Fibroblast of skin of abdomen (primary cell): ENCODE data around the gene TRPV4.

ENCODE experiments used
- DNase-seq: peaks from one replicate; pipeline ENCODE4 v3.0.0-alpha.2; 2013

The TRPV4 gene

DNA sequence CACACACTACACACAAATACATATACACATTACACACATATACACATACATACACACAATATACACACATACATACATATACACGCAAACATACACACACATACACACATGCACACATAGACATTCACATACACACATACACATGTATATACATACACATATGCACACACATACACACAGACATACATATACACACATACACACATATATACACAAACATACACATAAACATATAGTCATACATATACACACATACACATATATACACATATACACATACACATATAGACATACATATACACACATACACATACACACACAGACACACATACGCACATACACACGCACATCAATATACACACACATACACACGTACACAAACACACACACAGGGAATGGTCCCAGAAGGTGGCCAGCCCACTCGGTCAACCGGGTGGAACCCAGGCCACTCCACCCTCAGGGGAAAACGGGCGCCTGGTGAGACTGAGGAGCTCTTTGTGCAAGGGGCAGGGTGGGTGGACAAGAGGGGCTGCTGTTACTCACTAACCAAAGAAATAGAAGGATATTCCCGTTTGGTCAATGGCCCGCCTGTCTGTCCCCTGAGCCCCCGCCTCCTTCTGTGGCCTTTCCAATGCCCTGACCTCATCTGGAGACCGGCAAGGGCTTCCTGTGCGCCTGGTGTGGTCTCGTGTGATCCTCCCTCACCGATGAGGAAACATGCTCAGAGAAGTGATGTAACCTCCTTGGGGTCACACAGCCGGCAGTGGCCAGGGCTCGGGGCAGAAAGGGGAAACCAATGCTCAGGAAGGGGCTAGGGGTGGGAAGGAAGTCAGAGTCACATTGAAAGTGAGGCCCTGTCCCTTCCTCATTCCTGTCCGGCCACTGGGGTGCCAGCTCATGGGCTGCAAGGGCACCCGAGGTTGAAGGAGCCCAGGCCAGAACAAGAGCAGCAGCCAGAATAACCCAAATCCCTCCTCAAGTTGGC is 5.3 kb downstream of the TRPV4 start:
- no peak for DNase-seq

DNA sequence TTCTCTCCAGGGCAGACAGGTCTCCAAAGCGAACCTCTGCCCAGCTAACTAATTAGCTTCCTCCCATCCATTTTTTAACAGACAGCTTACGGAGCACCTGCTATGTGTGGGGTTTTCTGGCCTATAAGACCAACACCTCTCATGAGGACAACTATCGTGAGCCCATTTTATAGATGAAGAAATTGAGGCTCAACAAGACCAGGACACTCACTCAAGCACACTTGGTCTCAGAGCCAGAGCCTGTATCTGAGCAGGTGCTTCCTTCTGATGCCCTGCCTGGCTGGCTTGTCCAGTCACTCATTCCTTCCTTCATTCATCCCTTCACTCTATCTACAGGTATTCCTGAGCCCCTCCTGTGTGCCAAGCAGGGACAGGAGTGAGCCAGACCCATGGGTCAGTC is 6.1 kb downstream of the TRPV4 start:
- DNase-seq: no peak

DNA sequence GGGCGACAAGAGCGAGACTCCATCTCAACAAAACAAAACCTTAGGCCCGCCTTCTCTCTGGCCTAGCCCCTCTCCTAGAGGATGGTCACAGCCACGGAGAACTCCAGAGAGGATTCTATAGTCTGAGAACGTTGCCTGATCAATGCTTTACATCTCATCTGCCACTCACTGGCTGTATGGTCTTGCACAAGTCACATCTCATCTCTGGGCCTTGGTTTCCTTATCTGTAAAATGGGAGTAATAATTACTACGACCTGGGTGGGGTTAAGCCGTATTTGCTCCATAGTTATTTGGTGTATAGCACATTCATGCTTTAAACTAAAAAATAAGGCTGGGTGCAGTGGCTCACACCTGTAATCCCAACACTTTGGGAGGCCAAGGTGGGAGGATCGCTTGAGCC is 8.5 kb downstream of the TRPV4 start:
- DNase-seq: no peak

- no peak for DNase-seq
Measured at GRCh38 chr12:109822951-109823411, 10.2 kb downstream of the TRPV4 start.

DNA sequence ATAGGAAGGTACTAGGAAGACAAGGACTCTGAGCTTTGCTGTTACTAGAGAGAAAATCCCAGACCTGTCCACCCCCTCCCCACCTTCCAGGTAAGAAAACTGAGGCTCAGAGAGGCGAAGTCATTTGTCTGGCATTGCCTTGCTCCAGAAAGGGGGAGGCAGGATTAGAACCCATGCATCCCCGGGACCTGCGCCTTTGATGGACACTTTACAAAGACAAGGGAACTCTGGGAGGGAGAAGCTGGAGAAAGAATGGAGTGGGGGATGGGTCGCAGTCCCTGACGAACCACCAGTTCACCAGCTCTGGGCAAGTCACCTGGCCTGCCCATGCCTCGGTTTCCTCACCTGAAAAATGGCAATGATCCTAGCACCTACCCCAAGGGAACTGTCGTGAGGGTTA is 10.8 kb downstream of the TRPV4 start:
- DNase-seq: no peak

GRCh38 chr12:109821968-109822367 is 11.2 kb downstream of the TRPV4 start:
- DNase-seq: no peak

- no peak for DNase-seq
Measured at GRCh38 chr12:109820816-109821381, 12.3 kb downstream of the TRPV4 start.

- peak; percentile 31 for DNase-seq
Measured at GRCh38 chr12:109818905-109819500, 14.2 kb downstream of the TRPV4 start.

DNA sequence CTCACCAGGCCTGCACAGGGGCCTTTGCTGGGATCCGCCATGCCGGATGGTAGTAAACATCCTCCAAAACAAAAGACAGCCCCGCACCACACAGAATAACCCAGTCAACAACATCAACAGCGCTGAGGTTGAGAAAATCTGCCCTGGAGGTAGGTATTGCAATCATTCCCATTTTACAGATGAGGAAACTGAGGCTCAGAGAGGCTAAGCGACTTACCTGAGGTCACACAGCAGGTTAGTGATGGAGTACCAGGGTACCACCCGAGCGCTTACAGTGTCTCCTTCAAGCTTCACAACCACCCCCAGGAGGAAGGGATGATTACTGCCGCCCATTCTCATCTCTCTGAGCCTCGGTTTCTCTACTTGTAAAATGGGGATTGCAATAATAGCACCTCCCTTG is 14.9 kb downstream of the TRPV4 start:
- DNase-seq: no peak

DNA sequence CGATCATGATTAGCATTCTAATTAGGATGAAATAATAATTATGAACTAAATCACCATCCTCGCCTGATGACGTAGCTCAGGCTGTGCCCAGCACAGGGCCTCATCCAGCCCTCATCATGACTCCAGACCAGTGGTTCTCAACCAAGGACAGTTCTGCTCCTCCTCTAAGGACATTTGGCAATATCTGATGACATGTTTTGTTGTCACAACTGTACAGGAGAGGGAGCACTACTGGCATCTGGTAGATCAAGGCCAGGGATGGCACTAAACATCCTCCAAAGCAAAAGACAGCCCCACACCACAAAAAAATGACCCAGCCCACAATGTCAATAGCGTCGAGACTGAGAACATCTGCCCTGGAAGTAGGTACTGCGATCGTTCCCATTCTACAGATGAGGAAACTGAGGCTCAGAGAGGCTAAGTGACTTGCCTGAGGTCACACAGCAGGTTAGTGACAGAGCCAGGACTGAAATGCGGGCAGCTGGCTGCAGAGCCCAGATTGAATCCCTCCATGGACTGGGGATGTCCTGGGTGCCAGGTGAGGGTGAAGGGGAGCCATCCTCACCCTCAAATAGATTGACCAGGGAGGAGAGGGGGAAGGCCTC is 15.5 kb downstream of the TRPV4 start:
- no peak for DNase-seq

- DNase-seq: no peak
Measured at GRCh38 chr12:109816870-109817269, 16.3 kb downstream of the TRPV4 start.

DNA sequence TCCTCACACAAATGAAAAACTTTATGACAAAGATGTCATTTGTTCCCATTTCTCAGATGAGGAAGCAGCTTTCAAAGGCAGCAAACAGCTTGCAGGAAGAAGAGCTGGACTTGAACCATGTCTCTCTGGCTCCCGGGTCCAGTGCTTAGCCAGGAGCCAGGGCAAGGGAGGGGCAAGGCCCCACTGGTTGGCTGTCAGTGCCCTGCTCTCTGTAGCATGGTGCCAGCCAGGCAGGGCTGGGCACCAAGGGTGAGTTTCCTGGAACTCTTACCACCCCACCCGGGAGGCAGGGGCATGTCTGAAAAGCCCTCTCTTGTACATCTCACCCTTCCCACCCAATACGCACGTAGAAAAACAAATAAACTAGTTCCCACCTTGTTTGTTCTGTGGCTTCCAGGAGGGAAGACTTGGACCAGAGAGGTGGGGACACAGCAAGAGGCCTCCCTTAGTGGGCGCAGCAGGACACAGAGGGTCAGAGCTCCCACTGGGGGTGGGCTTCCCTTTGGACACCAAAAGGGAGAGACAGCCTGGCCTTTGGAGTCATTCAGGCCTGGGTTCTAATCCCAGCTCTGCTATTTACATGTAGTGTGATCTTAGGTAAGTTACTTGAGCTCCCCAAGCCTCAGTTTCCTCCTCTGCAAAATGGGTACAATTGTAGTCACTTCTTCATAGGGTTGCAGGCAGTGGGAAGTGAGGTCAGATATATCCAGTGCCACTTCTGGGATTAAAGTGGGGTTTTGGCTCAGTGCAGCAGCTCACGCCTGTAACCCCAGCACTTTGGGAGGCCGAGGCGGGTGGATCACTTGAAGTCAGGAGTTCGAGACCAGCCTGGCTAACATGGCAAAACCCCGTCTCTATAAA is 17.2 kb downstream of the TRPV4 start:
- no peak for DNase-seq

GRCh38 chr12:109815225-109815624 is 18.0 kb downstream of the TRPV4 start:
- DNase-seq: no peak

DNA sequence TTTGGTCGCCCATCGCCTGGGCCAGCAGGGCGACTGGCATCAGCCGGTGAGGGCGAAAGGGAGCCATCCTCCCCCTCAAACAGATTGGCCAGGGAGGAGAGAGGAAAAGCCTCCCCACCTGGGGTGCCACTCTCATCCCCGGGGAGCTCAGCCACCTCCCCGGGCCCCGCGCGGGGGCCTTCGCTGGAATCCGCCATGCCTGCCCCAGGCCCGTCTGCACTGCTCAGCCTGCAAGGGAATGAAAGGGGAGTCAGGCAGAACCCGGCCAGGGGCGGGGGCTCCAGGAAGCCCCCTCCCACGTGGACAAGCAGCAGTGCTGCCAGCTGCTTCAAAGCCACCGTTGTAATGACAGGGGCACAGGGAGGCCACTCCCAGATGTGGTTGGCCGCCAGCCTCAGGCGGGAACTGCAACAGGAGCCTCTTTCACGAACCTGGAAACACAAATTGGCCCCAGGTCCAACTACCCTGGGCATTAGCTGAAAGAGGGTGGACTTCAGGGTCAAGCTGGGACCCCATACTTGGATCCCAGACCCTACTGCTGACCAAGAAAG is 18.5 kb downstream of the TRPV4 start:
- no peak for DNase-seq

DNA sequence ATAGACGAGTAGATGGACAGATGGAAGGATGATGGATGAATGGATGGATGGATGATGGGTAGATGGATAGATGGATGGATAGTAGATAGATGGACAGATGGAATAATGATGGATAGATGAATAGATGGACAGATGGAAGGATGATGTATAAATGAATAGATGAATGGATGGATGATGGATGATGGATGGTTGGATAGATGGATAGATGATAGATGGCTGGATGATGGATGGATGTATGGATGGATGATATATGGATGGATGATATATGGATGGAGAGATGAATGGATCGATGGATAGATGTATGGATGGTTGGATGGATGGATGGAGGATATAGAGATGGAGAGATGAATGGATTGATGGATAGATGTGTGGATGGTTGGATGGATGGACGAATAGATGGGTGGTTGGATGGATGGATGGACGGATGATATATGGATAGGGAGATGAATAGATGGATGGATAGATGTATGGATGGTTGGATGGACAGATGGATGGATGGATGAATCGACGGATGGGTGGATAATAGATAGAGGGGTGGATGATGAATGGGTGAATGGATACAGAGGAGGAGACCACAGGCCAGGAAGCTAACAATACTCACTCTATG is 19.3 kb downstream of the TRPV4 start:
- no peak for DNase-seq

- DNase-seq: no peak
Measured at GRCh38 chr12:109811624-109811995, 21.6 kb downstream of the TRPV4 start.

- no peak for DNase-seq
Measured at GRCh38 chr12:109810954-109811623, 22.1 kb downstream of the TRPV4 start.

DNA sequence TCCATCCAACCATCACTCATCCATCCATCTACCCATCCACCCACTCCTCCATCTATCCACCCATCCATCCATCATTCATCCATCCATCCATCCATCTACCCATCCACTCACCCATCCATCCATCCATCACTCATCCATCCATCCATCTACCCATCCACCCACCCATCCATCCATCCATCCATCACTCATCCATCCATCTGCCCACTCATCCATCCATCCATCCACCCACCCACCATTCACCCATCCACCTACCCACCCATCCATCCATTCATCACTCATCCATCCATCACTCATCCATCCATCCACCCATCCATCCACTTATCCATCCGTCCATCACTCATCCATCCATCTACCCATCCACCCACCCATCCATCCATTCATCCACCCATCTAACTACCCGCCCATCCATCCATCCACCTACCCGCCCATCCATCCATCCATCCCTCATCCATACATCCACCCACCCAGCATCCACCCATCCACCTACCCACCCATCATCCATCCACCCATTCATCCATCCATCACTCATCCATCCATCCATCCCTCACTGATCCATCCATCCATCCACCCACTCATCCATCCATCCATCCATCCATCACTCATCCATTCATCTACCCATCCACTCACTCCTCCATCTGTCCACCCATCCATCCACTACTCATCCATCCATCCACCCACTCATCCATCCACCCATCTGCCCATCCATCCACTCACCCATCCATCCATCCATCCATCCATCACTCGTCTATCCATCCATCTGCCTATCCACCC is 24.1 kb downstream of the TRPV4 start:
- DNase-seq: no peak

DNA sequence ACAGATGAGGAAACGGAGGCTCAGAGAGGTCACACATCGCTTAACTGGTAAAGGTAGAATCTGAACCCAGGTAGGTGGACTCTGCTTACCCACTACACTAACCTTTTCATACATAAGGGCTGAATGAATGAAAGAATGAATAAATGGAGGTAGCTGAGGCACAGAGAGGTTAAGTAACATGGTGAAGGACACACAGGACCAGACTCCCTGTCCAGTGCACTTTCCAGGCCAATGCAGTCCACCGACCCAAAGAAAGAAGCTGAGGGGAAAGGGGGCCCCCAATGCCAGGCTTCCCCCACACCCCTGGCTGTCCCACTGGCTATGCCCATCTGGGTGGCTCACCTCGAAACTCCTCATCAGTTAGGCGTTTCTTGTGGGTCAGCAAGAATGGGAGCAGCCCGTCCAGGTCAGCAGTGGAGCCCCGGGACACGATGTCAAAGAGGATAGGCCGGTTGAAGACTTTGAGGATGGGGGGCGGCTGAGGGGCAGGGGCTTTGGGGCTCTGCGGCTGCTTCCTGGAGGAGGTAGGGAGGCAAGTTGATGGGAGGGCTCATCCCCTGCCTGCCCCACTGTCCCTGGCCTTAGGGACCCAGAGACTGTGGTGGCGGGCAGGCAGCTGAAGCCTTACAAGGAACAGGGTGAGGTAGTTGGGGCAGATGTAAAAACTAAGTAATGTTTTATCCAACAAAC is 25.1 kb downstream of the TRPV4 start:
- DNase-seq: no peak
